Sciatic nerve (tissue), 2 donors: ENCODE results near the gene ACTR1A. TPM values are rescaled to one million over a fixed set of nuclear protein-coding genes. Genes with fewer than 3 reads are reported as not detected.

Source experiments
- ATAC-seq: fragments of 200-7000 bp; cut with Tn5 transposase; one replicate; pipeline ENCODE4 v1.9.1; 2020; ENCODE audit warnings: mild to moderate bottlenecking, moderate library complexity
- DNase-seq: peaks from one replicate; pipeline ENCODE4 v3.0.0-alpha.2; 2020; ENCODE audit warnings: low spot score
- intact Hi-C: fragments of 100-400 bp; cut with DNase I; formaldehyde crosslinking; loops from one replicate; pipeline ENCODE4 v1.14.2; 2022
- total RNA-seq: library from RNA; stranded (reverse); fragmentation: NEBNext Ultra II Directional; extraction: Animal tissue kit (Norgen Biotek cat#: 25700); gene quantifications from one replicate; pipeline ENCODE4 v1.2.1, GENCODE V29; 2021
- donor health status: DM: no; HTN: no; CAD: no.
- donor health status: DM: no; HTN: no; CAD: no.

ACTR1A gene
- total RNA-seq, 1 donor from 2014 or later = 84.3 TPM

DNA sequence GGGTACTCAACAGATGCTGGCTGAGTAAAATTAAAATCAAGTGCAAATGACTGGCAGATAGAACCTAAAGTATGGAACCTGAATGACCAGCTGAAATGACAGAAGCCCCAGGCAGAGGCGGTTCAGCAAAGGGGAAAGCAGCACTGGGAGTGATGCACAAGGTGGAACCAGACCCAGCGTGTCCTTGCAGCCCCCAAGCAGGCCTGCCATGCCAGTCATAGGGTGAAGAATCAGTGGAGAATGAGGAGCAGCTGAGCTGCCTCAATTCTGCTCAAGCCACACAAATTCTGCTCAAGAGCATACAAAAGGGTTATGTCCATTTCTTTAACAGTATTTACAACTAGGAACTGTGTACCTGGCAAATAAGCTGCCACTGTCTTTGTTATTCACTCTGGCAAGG, 8.7 kb downstream of the ACTR1A start:
- DNase-seq (no peak), ATAC-seq (no peak)

DNA sequence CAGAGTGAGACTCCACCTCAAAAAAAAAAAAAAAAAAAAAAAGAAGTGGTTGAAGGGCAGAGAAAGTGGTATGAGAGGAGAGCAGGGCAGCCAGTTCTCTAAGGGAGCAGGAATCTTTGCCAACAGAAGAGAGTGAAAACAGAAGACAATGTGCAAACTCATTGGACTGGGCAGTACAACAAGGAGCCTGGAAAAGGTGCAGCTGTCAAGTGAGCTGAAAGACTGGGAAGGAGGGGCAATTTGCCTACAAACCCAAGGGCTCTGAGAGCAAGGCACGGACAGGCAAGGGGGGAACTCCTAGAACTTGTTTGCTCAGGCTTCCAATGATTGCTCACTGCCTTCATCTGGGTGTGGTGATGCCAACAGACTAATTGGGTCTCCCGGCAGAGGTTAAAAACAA, 9.5 kb downstream of the ACTR1A start:
- intact Hi-C loops = no loop called here
- no peak for DNase-seq
- ATAC-seq = peak; percentile 62

More for the DNA sequence above, 8.7 kb downstream of the ACTR1A start:
- intact Hi-C loops = no loop called here

DNA sequence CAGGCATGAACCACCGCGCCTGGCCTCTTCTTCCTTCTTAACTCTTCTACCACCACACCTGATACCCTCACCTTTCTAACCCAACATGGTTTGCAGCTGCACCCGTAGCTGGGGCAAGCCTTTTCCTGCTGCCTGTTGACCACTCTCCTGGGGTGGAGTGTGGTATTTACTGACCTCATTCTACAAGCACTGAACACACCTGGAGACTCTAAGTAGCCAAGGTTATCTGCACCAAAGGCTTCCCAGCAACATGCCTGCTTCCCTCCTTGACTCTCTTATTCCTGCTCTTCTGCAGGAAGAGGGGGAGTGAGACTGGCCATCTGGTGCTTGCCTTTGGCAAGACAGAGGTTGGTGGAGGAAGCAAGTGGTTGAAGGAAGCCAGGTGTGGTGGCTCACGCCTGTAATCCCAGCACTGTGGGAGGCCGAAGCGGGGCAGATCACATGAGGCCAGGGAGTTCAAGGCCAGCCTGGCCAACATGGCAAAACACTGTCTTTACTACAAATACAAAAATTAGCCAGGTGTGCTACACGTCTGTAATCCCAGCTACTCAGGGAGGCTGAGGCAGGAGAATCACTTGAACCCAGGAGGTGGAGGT, 10.1 kb downstream of the ACTR1A start:
- DNase-seq = no peak
- intact Hi-C loops = no loop called here
- ATAC-seq = no peak

DNA sequence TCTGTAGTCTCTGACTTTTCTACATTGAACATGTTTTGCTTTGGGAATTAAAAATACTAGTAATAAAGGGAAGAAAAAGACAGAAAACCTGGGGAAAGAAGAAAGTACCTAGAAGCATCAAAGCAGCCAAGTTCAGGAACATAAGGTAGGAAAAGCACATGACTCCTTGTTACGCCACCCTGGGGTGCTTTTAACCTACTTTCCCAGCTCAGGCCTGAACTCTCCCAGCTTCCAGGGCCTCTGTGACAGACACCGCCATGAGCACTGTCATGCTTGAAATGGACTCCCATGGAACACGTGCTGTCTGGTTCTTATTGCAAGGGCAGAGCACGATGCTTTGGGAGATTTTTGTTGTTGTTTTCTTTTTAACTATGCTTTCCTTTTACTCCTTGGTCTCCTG, 11.4 kb downstream of the ACTR1A start:
- DNase-seq (no peak), ATAC-seq (no peak)
- intact Hi-C loops = no loop called here

DNA sequence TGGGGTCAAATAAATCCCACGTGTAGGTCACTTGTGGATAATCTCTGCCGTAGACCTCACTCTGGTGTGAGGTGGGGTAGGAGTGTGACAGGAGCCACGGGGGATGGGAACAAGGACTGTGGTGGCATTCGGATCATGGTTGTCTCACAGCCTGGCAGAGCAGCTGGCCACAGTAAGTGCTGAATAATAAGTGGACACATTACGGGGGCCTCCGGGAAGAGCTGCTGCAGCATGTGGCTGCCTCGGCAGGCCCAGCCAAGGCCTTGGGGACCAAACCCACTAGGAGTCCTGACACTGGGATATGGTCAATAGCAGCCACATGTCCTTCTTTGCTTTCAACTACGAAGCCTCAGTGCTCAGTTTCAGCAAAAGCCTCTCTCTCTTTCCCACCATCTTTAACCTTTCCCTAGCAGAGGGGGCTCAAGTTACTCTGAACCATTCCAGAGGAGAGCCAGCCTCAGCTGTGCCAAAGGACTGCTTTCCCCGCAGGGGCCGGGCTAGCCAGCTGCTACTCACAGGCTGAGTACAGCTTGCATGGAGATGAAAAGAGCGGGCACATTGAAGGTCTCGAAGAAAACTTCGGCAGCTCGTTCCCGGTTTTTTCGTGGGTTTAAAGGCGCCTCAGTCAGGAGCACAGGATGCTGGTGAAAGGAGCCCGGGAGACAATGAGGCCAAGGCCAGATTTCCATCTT, 17.3 kb downstream of the ACTR1A start:
- no peak for DNase-seq
- ATAC-seq = no peak

DNA sequence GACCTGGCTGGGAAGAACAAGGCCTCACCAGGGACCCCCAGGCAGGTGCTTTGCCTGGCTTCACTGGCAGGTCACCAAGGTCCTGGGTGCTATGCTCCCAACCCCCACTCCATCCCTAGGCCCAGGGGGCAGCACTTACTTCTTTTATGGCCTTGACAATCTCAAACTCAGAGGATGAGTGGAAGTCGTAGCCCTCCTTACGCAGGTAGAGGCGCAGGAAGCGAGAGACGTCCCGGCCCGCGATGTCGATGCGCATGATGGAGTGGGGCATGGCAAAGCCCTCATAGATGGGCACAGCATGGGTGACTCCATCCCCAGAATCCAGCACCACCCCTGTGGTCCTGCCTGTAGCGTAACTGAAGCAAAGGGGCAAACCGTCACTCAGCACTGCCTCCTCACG, 18.5 kb downstream of the ACTR1A start:
- no peak for DNase-seq
- intact Hi-C loops = no loop called here
- no peak for ATAC-seq

More for the DNA sequence above, 17.3 kb downstream of the ACTR1A start:
- intact Hi-C loops = no loop called here

DNA sequence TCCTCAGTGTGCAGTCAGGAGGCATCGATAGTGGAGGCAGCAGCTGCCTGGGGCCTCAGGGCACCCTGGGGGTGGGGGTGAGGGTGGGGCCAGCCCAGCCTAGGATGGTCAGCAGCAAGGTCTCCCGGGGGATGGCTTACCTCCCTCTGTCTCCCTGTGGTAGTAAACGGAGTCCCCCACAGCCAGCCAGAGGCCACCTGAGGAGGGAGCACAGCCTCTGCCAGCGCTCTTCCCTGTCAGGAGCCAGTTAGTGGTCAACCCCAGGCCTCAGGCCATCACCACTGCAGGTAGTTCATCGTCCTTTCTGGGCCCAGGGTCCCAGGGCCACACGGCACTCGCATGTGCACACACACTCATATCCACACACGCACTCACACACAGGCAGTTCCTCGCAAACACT, 22.1 kb downstream of the ACTR1A start:
- DNase-seq (no peak), ATAC-seq (no peak)
- intact Hi-C loops = no loop called here

DNA sequence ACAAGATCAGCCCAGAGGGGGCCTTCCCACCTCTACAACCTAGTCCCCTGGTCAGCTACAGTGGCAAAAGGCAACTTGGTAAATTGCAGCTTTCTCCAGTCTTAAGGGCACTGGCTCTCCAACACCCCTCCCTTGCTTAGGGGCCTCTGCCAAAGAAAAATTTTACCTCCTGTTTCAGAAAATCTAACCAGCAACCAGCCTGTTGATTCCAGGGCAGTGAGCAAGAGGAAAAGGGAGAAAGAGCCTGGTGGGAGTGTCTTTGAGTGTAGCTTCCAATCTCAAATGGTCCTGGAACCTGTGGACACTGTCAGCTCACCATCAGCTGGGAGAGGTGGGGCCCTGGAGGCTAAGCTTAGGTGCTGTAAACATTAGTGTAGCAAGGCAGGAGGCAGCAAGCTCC, 22.9 kb downstream of the ACTR1A start:
- intact Hi-C loops = loop anchor here (10.0 kb wide), 1 partner anchor 85 kb away; the partner anchor contains the start of gene NFKB2
- DNase-seq (no peak), ATAC-seq (no peak)

DNA sequence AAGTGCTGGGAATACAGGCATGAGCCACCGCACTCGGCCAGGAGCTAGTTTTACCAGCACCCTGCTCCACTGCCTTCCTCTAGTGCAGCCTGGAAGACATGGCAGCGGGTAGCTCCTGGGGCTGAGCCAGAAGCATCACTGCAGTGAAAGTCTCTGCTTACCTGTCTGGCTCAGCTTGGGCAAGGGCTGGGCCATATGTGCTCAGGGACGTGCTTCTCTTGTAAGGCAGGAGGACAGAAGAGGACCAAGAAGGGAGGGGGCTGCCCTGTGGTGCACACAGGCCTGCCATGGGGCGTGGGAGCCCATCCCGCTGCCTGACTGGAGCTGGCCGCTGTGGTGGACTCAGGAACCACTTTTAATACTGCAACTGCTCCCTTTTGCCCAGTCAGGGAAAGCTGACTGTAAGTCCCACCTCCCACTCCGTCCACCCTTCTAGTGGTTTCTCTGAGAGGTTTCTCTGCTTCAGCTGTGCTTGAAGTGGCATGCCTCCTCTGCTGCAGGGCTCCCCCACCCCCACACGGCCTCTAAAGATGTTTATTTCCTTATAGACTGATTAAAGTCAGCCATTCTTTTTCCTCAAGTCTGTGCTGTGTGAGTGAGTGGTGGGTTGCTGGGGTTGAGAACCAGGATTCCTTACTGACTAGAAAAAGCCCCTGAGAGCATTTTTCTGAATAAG, 25.9 kb downstream of the ACTR1A start:
- ATAC-seq = no peak
- intact Hi-C loops = loop anchor here (10.0 kb wide), 1 partner anchor 82 kb away; the partner anchor contains the start of gene NFKB2
- no peak for DNase-seq

DNA sequence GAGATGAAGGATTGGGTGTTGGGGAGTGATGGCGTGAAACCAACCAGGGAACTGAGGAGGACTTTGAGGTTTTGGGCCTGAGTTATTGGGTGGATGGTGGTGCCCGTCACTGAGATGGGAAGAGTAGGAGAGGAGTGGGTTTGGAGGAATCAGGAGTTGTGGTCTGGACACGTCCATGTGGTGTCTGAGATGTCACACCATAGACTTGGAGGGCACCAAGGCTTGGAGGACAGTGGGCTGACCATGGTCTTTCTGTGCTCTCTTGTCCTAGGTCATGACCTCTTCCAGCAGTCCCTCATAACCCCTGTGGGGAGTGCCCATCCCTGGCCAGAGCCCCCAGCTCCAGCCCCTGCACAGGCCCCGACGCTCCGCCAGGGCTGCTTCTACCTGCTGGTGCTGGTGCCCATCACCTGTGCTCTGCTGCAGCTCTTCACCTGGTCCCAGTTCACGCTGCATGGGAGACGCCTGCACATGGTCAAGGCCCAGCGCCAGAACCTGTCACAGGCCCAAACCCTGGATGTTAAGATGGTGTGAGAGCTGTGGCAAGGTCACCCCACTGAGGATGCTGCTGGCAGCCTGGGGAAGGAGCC, 27.0 kb downstream of the ACTR1A start:
- intact Hi-C loops = loop anchor here (10.0 kb wide), 1 partner anchor 81 kb away; the partner anchor contains the start of gene NFKB2

DNA sequence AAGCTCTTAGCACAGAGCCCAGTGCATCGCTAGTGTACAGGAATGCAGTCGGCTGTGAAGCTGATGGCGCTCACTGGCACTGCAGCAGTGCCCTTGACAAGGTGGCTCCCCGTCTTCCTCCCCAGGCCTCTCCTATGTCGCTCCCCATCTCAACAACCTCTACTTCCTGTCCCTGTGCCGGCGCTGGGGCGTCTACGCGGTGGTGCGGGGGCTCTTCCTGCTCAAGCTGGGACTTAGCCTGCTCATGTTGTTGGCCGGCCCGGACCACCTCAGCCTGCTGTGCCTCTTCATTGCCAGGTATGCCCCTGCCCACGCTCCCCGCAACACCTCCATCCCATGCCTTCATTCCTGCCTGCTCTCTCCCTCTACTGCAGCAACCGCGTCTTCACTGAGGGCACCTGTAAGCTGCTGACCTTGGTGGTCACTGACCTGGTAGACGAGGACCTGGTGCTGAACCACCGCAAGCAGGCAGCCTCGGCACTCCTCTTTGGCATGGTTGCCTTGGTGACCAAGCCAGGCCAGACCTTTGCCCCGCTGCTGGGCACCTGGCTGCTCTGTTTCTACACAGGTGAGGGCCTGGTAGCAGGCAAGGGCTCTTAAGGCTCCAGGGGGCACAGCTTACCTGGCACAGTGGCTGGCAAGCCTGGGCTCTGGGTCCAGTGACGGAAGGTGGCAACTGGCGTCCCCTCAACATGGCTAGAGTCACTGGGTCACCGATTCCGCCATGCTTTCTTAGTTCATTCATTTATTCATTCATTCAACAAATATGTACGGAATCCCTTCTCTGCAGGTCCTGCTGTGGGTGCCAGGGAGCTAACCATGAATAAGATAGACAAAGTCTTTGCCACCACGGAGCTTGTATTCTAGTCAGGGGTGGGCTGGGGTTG, 28.8 kb downstream of the ACTR1A start:
- ATAC-seq (no peak), DNase-seq (no peak)
- intact Hi-C loops = loop anchor here (10.0 kb wide), 1 partner anchor 79 kb away; the partner anchor contains the start of gene NFKB2

More for the DNA sequence above, 27.0 kb downstream of the ACTR1A start:
- no peak for DNase-seq
- no peak for ATAC-seq

DNA sequence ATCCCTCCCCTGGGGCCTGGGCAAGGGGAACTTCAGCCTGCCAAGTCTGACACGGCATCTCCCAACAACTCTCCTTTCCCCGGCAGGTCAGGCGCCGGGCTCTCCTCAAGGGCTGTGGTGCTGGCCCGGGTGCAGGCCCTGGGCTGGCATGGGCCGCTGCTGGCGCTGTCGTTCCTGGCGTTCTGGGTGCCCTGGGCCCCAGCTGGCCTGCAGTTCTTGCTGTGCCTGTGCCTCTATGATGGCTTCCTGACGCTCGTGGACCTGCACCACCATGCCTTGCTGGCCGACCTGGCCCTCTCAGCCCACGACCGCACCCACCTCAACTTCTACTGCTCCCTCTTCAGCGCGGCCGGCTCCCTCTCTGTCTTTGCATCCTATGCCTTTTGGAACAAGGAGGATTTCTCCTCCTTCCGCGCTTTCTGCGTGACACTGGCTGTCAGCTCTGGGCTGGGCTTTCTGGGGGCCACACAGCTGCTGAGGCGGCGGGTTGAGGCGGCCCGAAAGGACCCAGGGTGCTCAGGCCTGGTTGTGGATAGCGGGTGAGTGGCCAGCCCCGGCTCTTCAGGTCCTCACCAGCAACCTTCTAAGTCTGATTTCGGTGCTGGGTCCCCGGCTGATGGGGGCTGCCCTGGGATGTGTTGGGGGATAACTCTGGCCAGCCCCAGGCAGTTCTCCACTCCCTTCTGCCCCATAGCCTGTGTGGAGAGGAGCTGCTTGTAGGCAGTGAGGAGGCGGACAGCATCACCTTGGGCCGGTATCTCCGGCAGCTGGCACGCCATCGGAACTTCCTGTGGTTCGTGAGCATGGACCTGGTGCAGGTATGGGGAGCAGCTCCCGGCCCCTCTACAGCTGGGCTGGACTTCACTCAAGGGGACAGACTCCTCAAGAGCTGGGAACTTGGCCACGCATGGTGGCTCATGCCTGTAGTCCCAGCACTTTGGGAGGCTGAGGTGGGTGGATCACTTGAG, 31.6 kb downstream of the ACTR1A start:
- intact Hi-C loops = loop anchor here (10.0 kb wide), 1 partner anchor 76 kb away; the partner anchor contains the start of gene NFKB2
- no peak for ATAC-seq

DNA sequence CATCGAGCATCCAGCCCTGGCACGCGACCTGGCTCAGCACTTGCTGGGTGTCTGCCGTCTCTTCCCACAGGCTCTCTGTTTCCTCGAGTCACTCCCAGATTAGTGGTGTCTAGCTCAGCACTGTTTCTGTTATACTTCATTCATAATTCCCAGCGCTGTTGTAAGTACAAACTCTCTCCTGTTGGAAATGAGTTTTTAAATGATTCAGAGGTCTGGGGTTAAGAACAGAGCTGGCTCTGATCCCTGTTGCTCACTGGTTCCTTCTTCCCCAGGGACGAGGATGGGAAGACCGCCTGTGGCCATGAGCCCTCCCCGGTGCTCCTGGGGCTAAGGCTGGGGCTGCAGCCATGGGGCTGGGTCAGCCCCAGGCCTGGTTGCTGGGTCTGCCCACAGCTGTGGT, 33.8 kb downstream of the ACTR1A start:
- ATAC-seq = peak; percentile 45
- intact Hi-C loops = no loop called here
- no peak for DNase-seq

More for the DNA sequence above, 31.6 kb downstream of the ACTR1A start:
- DNase-seq = no peak

DNA sequence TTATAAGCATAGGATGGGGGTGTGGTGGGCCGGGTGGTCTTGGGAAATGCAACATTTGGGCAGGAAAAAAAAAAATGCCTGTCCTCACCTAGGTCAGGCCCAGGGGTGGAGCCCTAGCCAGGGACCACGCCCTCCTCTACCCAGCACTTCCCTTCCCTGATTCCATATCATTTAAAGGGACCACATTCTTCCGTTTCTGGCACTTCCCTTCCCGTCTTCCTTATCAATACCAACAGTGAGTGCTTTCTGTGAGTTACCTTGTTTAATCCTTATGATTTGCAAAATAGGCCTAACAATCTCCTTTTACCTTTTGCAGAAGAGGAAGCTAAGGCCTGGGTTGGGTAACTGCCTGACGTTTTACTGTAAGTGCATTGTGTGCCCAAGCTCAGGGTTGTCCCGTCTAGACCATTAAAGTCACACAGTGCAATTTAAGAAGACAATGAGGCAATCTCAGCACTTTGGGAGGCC, 34.5 kb downstream of the ACTR1A start:
- DNase-seq (no peak), ATAC-seq (no peak)
- intact Hi-C loops = no loop called here

DNA sequence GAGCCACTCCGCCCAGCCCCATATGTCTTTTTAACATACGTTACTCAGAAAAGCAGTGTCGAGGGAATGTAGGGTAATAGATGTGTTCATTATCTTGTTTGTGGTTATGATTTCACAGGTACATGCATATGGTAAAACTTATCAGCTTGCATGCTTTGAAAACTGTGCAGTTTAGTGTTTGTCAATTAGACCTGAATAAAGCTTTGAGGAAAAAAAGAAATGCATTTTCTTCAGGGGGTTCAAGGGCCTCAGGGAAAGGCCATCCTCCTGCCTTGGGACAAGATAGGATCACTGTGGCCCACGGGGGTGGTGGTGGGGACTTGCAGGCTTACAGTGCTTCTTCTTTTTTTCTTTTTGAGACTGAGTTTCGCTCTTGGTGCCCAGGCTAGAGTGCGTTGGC, 35.2 kb downstream of the ACTR1A start:
- DNase-seq (no peak), ATAC-seq (no peak)
- intact Hi-C loops = no loop called here

DNA sequence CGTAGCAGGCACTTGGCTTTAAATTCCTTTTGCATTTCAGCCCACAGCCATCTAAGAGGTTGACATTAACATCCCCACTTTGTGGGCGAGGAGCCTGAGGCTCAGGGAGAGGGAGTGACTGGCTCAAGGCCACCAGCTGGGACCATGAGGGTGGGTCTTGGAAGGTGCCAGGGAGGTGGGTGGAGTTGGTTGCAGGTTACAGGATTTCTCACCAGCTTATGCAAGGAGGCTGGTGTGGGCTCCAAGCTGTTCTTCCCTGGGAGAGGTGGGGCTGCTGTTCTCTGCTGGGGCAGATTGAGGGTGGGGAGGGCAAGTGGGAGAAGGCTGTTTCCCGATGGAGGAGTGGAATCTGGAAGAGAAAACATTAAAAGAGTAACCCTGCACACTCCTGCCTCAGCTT, 37.0 kb downstream of the ACTR1A start:
- no peak for DNase-seq
- intact Hi-C loops = no loop called here
- ATAC-seq = no peak

DNA sequence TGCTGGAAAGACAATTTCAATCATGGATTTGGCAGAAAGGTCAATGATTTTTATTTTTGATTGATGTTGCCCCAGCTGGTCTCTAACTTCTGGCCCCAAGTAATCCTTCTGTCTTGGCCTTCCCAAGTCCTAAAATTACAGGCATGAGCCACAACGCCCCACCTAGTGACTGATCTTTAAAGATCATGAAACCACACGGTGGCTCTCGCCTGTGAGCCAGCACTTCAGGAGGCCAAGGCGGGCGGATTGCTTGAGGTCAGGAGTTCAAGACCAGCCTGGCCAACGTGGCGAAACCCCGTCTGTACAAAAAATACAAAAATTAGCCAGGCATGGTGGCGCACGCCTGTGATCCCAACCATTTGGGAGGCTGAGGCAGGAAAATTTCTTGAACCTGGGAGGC, 38.5 kb downstream of the ACTR1A start:
- intact Hi-C loops = no loop called here
- DNase-seq = no peak

More for the DNA sequence above, 38.5 kb downstream of the ACTR1A start:
- no peak for ATAC-seq
